Fibroblast of pulmonary artery (primary cell): ENCODE data around the gene ARSB.
"Not testable (repeated sequence)": the region's sequence is repeated elsewhere in the genome, so short reads cannot be mapped to it uniquely, and the experiment has no call there.

Source experiments
- DNase-seq: peaks from one replicate; pipeline ENCODE4 v3.0.0-alpha.2; 2010; ENCODE audit warnings: low read depth
- H3K4me3 ChIP-seq: replicated peaks from 2 replicates; pipeline ENCODE4 v1.5.1; 2011; ENCODE audit warnings: low read depth, mild to moderate bottlenecking, control low read depth, low read length, moderate library complexity
- CTCF ChIP-seq: IDR thresholded peaks from 2 replicates; pipeline ENCODE4 v1.5.1; 2011; ENCODE audit warnings: mild to moderate bottlenecking, control low read depth, low read length, inconsistent platforms; ENCODE audit errors: missing control alignments

Gene ARSB

GRCh38 chr5:78983601-78984438, 1.3 kb downstream of the ARSB start:
- H3K4me3 ChIP-seq = peak overlapping the region; percentile 69
- DNase-seq = no peak
- no peak for TF ChIP-seq CTCF

GRCh38 chr5:78983194-78983593, 1.9 kb downstream of the ARSB start:
- not testable (repeated sequence) for DNase-seq, H3K4me3 ChIP-seq

- TF ChIP-seq CTCF = no peak
- no peak for DNase-seq
- no peak overlapping the region for H3K4me3 ChIP-seq
Observed at GRCh38 chr5:78979909-78980308, 5.2 kb downstream of the ARSB start.

GRCh38 chr5:78979117-78979742, 5.9 kb downstream of the ARSB start:
- no peak for DNase-seq
- TF ChIP-seq CTCF = no peak
- H3K4me3 ChIP-seq = no peak overlapping the region

- H3K4me3 ChIP-seq = no peak overlapping the region
- TF ChIP-seq CTCF = no peak
- no peak for DNase-seq
Observed at GRCh38 chr5:78975035-78975434, 10.1 kb downstream of the ARSB start.

GRCh38 chr5:78974601-78975000, 10.5 kb downstream of the ARSB start:
- no peak for DNase-seq
- H3K4me3 ChIP-seq = no peak overlapping the region
- no peak for TF ChIP-seq CTCF

GRCh38 chr5:78974011-78974410, 11.1 kb downstream of the ARSB start:
- no peak for DNase-seq
- H3K4me3 ChIP-seq = no peak overlapping the region
- TF ChIP-seq CTCF = no peak
